ENCODE data around the gene LYZL4. TPM values are rescaled to one million over a fixed set of nuclear protein-coding genes. Genes with fewer than 3 reads are reported as not detected.

The LYZL4 gene
- total and polyA plus RNA-seq, 3 donors from 2014 or later = 15.2 to 77.2 (median 28.7) TPM

DNA sequence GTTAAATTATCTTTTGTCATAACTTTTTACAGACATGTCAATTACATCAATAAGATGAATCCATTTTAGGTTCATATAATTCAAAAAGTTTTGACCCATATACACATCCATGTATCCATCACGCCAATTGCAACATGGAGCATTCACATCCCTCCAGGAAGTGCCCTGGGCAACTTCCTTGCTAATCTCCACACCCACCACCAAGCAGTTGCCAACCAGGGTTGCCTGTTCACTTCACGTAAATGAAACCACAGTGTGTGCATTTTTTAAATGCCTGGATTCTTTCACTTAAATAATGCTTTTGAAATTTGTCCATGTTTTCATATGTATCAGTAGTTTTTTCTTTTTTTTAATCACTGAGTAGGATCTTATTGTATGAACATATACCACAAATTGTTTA is 40.7 kb upstream of the LYZL4 start:
- no peak for TF ChIP-seq POLR2A (IDR thresholded peaks at IDR 0.05)
- TF ChIP-seq, protein P1, sequence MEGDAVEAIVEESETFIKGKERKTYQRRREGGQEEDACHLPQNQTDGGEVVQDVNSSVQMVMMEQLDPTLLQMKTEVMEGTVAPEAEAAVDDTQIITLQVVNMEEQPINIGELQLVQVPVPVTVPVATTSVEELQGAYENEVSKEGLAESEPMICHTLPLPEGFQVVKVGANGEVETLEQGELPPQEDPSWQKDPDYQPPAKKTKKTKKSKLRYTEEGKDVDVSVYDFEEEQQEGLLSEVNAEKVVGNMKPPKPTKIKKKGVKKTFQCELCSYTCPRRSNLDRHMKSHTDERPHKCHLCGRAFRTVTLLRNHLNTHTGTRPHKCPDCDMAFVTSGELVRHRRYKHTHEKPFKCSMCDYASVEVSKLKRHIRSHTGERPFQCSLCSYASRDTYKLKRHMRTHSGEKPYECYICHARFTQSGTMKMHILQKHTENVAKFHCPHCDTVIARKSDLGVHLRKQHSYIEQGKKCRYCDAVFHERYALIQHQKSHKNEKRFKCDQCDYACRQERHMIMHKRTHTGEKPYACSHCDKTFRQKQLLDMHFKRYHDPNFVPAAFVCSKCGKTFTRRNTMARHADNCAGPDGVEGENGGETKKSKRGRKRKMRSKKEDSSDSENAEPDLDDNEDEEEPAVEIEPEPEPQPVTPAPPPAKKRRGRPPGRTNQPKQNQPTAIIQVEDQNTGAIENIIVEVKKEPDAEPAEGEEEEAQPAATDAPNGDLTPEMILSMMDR (IDR thresholded peaks at IDR 0.05) = no peak
- H3K4me3 ChIP-seq = no peak overlapping the region
- H3K9me3 ChIP-seq = no peaks in the 10 kb centered on the region
- H3K27ac ChIP-seq = no peak overlapping the region
- intact Hi-C loops (cut with DNase I; ENCODE audit: low total_unique reads) = no loop called here
- no peak for DNase-seq
- 83 to 84% methylated on average over 2 of the region's 2 CpGs for WGBS, 2 donors
- H3K4me1 ChIP-seq = no peaks in the 10 kb centered on the region
- no peaks in the 10 kb centered on the region for H3K27me3 ChIP-seq
- H3K36me3 ChIP-seq (ENCODE audit: low read depth, missing control alignments) = no peaks in the 10 kb centered on the region

DNA sequence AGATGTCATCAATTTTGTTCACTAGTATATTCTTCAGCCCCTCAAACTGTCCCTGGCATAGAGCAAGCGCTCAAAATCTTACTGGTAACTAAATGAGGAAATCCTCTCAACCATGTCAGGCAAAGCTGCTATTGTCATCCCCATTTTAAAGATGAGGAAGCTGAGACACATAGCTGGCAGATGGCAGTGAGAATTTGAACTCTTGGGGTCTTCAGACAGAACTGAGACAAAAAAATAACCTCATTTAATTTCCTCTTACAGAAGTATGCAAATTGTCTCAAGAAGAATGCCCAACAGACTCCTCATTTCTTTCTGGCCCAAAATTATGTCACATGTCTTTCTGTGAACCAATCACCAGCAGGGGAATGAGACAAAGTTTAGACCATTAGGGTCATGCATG is 40.2 kb upstream of the LYZL4 start:
- TF ChIP-seq, protein P1 (IDR thresholded peaks at IDR 0.05) = no peak
- TF ChIP-seq POLR2A (IDR thresholded peaks at IDR 0.05) = no peak
- intact Hi-C loops (cut with DNase I; ENCODE audit: low total_unique reads) = no loop called here
- Histone ChIP-seq H3K4me1 (no peaks in the 10 kb centered on the region), H3K9me3 (no peaks in the 10 kb centered on the region), H3K36me3 (ENCODE audit: low read depth, missing control alignments) (no peaks in the 10 kb centered on the region), H3K27me3 (no peaks in the 10 kb centered on the region), H3K27ac (no peak overlapping the region), H3K4me3 (no peak overlapping the region)
- WGBS, 2 donors = 67 to 79% methylated on average over 1 of the region's 1 CpG
- DNase-seq = no peak

DNA sequence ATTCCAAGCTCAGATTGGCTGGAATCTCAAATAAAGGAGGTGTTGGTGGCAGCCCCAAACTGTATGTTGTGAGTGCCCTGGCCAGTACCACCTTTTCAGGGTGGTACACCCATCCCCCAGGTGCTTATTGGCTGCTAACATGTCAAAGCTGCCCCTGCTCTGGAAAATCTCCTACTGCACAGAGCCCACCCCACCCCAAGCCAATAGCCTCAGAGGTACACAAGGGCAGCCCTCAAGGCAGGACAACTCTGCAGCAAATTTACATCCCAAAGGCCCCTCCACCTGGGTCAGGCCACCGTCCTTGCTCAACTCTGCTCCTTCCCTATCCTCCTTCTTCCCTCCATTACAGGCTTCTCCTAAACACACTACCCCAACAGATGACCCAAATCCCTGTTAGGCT is 37.1 kb upstream of the LYZL4 start:
- Histone ChIP-seq H3K4me3 (no peak overlapping the region), H3K36me3 (ENCODE audit: low read depth, missing control alignments) (no peaks in the 10 kb centered on the region), H3K27ac (no peak overlapping the region), H3K4me1 (no peaks in the 10 kb centered on the region), H3K27me3 (no peaks in the 10 kb centered on the region), H3K9me3 (no peaks in the 10 kb centered on the region)
- DNase-seq = no peak
- no peak for TF ChIP-seq POLR2A (IDR thresholded peaks at IDR 0.05)
- TF ChIP-seq, protein P1 (IDR thresholded peaks at IDR 0.05) = no peak
- 68 to 69% methylated on average over 1 of the region's 1 CpG for WGBS, 2 donors
- intact Hi-C loops (cut with DNase I; ENCODE audit: low total_unique reads) = loop anchor here (10.0 kb wide), 1 partner anchor 223 kb away; no protein-coding TSS in a partner anchor

DNA sequence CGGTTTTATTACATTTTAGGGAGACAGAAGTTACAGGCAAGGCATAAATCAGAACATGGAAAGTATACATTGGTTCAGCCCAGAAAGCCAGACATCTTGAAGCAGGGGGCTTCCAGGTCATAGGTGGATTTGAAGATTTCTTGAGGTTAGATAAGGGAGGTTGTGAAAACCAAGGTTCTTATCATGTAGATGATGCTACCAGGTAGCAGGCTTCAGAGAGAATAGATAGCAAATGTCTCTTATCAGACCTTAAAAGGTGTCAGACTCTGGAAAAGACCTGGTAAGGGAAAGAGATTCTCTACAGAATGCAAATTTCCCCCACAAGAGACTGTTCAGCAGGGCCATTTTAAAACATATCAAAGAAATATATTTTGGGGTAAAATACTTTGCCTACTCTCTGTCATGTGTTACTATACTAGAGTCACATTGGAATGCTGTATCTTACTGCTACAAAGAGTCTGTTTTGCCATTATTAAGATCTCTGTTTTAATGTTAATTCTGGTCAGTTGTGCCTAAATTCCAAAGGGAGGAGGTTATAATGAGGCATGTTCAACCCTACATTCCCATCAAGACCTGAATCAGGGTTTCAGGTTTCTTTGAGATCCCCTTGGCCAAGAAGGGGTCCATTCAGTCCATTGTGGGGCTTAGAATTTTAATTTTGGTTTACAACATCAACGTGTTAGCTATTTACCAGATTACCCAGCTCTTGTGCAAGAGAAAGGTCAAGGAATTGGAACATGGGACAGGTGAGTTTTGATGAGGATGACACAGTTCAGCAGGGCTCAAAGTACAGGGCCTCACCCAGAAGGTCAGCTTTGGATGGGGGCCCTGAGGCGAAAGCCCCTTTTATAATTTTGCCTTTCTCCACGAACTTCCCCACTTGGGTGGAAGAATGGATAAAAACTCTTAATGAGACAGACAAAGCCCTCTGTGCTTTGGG is 36.0 kb upstream of the LYZL4 start:
- Histone ChIP-seq H3K4me1 (no peaks in the 10 kb centered on the region), H3K27ac (no peak overlapping the region), H3K4me3 (no peak overlapping the region), H3K27me3 (no peaks in the 10 kb centered on the region), H3K36me3 (ENCODE audit: low read depth, missing control alignments) (no peaks in the 10 kb centered on the region), H3K9me3 (no peaks in the 10 kb centered on the region)
- intact Hi-C loops (cut with DNase I; ENCODE audit: low total_unique reads) = loop anchor here (10.0 kb wide), 1 partner anchor 222 kb away; no protein-coding TSS in a partner anchor
- DNase-seq = no peak
- 74 to 85% methylated on average over 4 of the region's 4 CpGs for WGBS, 2 donors
- no peak for TF ChIP-seq POLR2A (IDR thresholded peaks at IDR 0.05)
- TF ChIP-seq, protein P1 (IDR thresholded peaks at IDR 0.05) = no peak
